GM12878 (cell line): ENCODE results near the gene BBS2. TPM values are rescaled to one million over a fixed set of nuclear protein-coding genes. Genes with fewer than 3 reads are reported as not detected.
A peak's percentile ranks its signal among the peaks of the same experiment; 100 is the strongest.

Source experiments
- ATF3 ChIP-seq: IDR thresholded peaks from 2 replicates; pipeline ENCODE4 v1.6.1; 2011; ENCODE audit warnings: low read depth, mild to moderate bottlenecking, low read length, moderate library complexity, borderline replicate concordance; ENCODE audit errors: extremely low read depth
- CBFB ChIP-seq: IDR thresholded peaks from 2 replicates; pipeline ENCODE4 v1.6.1; 2016; ENCODE audit warnings: antibody characterized with exemption, low read depth
- CEBPZ ChIP-seq: fragments of 150-350 bp; IDR thresholded peaks from 2 replicates; pipeline ENCODE4 v1.6.1; 2016; ENCODE audit warnings: low read depth, low read length
- CHD4 ChIP-seq: fragments of 200-600 bp; sonication (generic); IDR thresholded peaks from 2 replicates; pipeline ENCODE4 v1.6.1; 2016; ENCODE audit warnings: mild to moderate bottlenecking
- ELK1 ChIP-seq: IDR thresholded peaks from 2 replicates; pipeline ENCODE4 v1.6.1; 2012; ENCODE audit warnings: low read depth, low read length, improper control_type of control experiment
- ETV6 ChIP-seq, 2 experiments: fragments of 450-650 bp in 1 of 2; IDR thresholded peaks in 1 of 2; conservative IDR thresholded peaks in 1 of 2; 2 replicates each; pipeline ENCODE4 v1.6.1; 2014; ENCODE audit warnings: antibody characterized with exemption in 1 of 2, borderline replicate concordance in 1 of 2, low read depth in 1 of 2, mild to moderate bottlenecking in 1 of 2, moderate library complexity in 1 of 2
- GABPA ChIP-seq: IDR thresholded peaks from 2 replicates; pipeline ENCODE4 v1.6.1; 2014; ENCODE audit warnings: antibody characterized with exemption, low read depth, mild to moderate bottlenecking, inconsistent platforms
- HDAC6 ChIP-seq: fragments of 200-600 bp; sonication (generic); IDR thresholded peaks from one replicate; pipeline ENCODE4 v1.8.0; 2017; ENCODE audit warnings: antibody characterized with exemption; ENCODE audit not compliant: unreplicated experiment
- IKZF1 ChIP-seq: fragments of 450-650 bp; conservative IDR thresholded peaks from 2 replicates; pipeline ENCODE4 v1.6.1; 2017; ENCODE audit warnings: antibody characterized with exemption, mild to moderate bottlenecking
- JUNB ChIP-seq: IDR thresholded peaks from 2 replicates; pipeline ENCODE4 v1.6.1; 2016; ENCODE audit warnings: antibody characterized with exemption, mild to moderate bottlenecking
- MYC ChIP-seq: IDR thresholded peaks from 2 replicates; pipeline ENCODE4 v1.6.1; 2011; ENCODE audit warnings: mild to moderate bottlenecking, low read length, moderate library complexity, inconsistent platforms; ENCODE audit not compliant: insufficient read depth, insufficient replicate concordance, insufficient read length, severe bottlenecking
- PAX5 ChIP-seq: IDR thresholded peaks from 2 replicates; pipeline ENCODE4 v1.6.1; 2011; ENCODE audit warnings: low read depth, low read length, borderline replicate concordance
- SKIL ChIP-seq: fragments of 450-650 bp; IDR thresholded peaks from 2 replicates; pipeline ENCODE4 v1.6.1; 2017; ENCODE audit warnings: mild to moderate bottlenecking, low read depth, inconsistent platforms; ENCODE audit not compliant: poor library complexity, severe bottlenecking
- SMAD1 ChIP-seq: fragments of 450-650 bp; IDR thresholded peaks from 2 replicates; pipeline ENCODE4 v1.6.1; 2018; ENCODE audit warnings: mild to moderate bottlenecking, low read depth; ENCODE audit not compliant: partially characterized antibody
- SMARCA5 ChIP-seq: fragments of 450-650 bp; IDR thresholded peaks from 2 replicates; pipeline ENCODE4 v1.6.1; 2017; ENCODE audit warnings: mild to moderate bottlenecking
- SREBF1 ChIP-seq: IDR thresholded peaks from 2 replicates; pipeline ENCODE4 v1.6.1; 2012; ENCODE audit warnings: mild to moderate bottlenecking, low read length
- ZNF207 ChIP-seq: fragments of 450-650 bp; IDR thresholded peaks from 2 replicates; pipeline ENCODE4 v1.6.1; 2014; ENCODE audit warnings: antibody characterized with exemption, mild to moderate bottlenecking, borderline replicate concordance
- ZNF622 ChIP-seq: fragments of 450-650 bp; IDR thresholded peaks from 2 replicates; pipeline ENCODE4 v1.6.1; 2017; ENCODE audit warnings: mild to moderate bottlenecking, inconsistent platforms
- polyA plus RNA-seq, 11 experiments: library from polyadenylated mRNA; depleted of rRNA in 4 of 11; unstranded in 6 of 11; stranded (reverse) in 5 of 11; fragments of >200 nt; fragmentation: Nextera tagmentation in 4 of 11; fragmentation: Illumina TruSeq in 1 of 11; extraction: Ambion mirVana in 4 of 11; extraction: Trizol in 1 of 11; gene quantifications; 1 replicate in 1 of 11; 2 replicates in 10 of 11; pipeline versions ENCODE4 v1.2.1 to v1.2.3, GENCODE V29; 2011 to 2016; ENCODE audit warnings: inconsistent platforms in 2 of 11, missing spikeins in 2 of 11, low read depth in 1 of 11
- total RNA-seq, 4 experiments: library from RNA; depleted of rRNA in 3 of 4; stranded (reverse); fragments of >200 nt in 3 of 4; fragmentation: Illumina TruSeq in 1 of 4; extraction: Trizol in 1 of 4; gene quantifications; 2 replicates each; pipeline versions ENCODE4 v1.2.1 to v1.2.3, GENCODE V29; 2013 to 2021
- TF ChIP-seq, protein P1 (sequence below): fragments of 450-650 bp; IDR thresholded peaks from 2 replicates; pipeline ENCODE4 v1.6.1; 2018; ENCODE audit warnings: mild to moderate bottlenecking, low read depth, moderate library complexity; ENCODE audit not compliant: partially characterized antibody

BBS2 gene
- total and polyA plus RNA-seq, 10 of the 15 experiments (the other 5 are each of a cell fraction or from before 2014, with no cell fraction given): 4.9 to 38.3 (median 16.4) TPM

DNA sequence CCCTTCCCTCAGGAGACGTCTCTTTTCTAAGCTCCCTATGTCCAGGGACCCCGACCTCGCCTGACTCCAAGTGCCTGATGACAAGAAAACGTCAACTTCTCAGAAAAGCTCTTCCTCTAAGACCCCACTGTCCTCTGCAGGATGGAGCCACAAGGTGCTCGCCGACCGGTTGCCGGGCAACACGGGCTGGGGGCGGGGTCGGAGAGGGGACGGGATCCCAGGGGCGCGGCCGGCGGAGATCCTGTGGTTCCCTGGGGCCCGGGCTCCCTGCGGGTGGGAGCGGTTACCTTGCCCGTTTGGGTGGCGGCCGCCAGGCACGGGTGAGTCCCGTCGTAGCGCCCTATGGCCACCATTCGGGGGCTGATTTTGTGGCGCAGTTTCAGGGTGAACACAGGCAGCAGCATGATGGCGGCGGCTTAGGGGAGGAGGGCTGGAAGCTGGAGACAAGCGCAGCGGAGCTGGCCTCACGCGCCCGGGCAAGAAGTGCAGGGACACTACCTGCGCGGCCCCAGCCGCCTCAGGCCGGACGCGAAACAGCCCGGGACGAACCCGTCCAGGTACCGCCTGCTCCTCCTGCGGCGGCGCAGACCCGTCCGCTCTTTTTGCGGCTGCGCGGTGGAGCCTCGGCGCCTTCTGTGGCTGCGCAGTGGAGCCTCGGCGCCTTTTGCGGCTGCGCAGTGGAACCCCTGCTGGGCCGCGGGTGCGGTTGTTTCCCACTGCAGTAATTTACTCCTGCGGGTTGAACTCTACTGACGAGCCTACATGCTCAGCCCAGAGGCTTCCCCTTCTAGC lies at the start of gene BBS2 (continued):
- TF ChIP-seq CEBPZ (no peak), HDAC6 (no peak), SMARCA5 (peak; percentile 33; the same call in 1 of the 2 replicates), ETV6 (conservative IDR thresholded peaks at IDR 0.05 in 1 of 2, IDR thresholded peaks at IDR 0.05 in 1 of 2; ENCODE audit: borderline replicate concordance in 1 of 2, low read depth in 1 of 2) (no peak), CHD4 (no peak), SMAD1 (no peak), ZNF622 (no peak), GABPA (no peak), ELK1 (no peak), IKZF1 (peak; percentile 98), JUNB (no peak), ZNF207 (peak; percentile 75; the same call in 1 of the 2 replicates), ATF3 (no peak), SREBF1 (no peak), MYC (no peak), PAX5 (no peak; the same call in 1 of the 2 replicates), SKIL (no peak), CBFB (no peak)
- TF ChIP-seq, protein P1, sequence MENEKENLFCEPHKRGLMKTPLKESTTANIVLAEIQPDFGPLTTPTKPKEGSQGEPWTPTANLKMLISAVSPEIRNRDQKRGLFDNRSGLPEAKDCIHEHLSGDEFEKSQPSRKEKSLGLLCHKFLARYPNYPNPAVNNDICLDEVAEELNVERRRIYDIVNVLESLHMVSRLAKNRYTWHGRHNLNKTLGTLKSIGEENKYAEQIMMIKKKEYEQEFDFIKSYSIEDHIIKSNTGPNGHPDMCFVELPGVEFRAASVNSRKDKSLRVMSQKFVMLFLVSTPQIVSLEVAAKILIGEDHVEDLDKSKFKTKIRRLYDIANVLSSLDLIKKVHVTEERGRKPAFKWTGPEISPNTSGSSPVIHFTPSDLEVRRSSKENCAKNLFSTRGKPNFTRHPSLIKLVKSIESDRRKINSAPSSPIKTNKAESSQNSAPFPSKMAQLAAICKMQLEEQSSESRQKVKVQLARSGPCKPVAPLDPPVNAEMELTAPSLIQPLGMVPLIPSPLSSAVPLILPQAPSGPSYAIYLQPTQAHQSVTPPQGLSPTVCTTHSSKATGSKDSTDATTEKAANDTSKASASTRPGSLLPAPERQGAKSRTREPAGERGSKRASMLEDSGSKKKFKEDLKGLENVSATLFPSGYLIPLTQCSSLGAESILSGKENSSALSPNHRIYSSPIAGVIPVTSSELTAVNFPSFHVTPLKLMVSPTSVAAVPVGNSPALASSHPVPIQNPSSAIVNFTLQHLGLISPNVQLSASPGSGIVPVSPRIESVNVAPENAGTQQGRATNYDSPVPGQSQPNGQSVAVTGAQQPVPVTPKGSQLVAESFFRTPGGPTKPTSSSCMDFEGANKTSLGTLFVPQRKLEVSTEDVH: no peak
